HEK293 (cell line): Measurements from ENCODE around the gene PCBP4.
A peak's percentile ranks its signal among the peaks of the same experiment; 100 is the strongest.

Experiments
- ATF2 ChIP-seq: fragments of 450-650 bp; formaldehyde crosslinking; IDR thresholded peaks from 2 replicates; pipeline ENCODE4 v1.5.1; 2016; ENCODE audit warnings: missing biosample characterization, missing genetic modification characterization, low read depth
- EGR2 ChIP-seq: fragments of 450-650 bp; formaldehyde crosslinking; IDR thresholded peaks from 2 replicates; pipeline ENCODE4 v1.5.1; 2016; ENCODE audit warnings: low read depth, missing biosample characterization, missing genetic modification characterization
- FEZF1 ChIP-seq: fragments of 450-650 bp; formaldehyde crosslinking; IDR thresholded peaks from 2 replicates; pipeline ENCODE4 v1.5.1; 2016; ENCODE audit warnings: missing biosample characterization, missing genetic modification characterization
- HOXD13 ChIP-seq: sonication (generic); formaldehyde crosslinking; IDR thresholded peaks from 2 replicates; pipeline ENCODE4 v1.8.0; 2022; ENCODE audit warnings: missing genetic modification reagents, borderline replicate concordance
- KLF10 ChIP-seq: fragments of 450-650 bp; IDR thresholded peaks from 2 replicates; pipeline ENCODE4 v1.5.1; 2018; ENCODE audit warnings: missing biosample characterization, mild to moderate bottlenecking, missing genetic modification characterization
- KLF7 ChIP-seq: fragments of 450-650 bp; formaldehyde crosslinking; IDR thresholded peaks from 2 replicates; pipeline ENCODE4 v1.5.1; 2016; ENCODE audit warnings: missing biosample characterization, missing genetic modification characterization, borderline replicate concordance
- PATZ1 ChIP-seq: fragments of 450-650 bp; formaldehyde crosslinking; IDR thresholded peaks from 2 replicates; pipeline ENCODE4 v1.5.1; 2016; ENCODE audit warnings: missing biosample characterization, missing genetic modification characterization
- PRDM1 ChIP-seq: fragments of 450-650 bp; formaldehyde crosslinking; IDR thresholded peaks from 2 replicates; pipeline ENCODE4; 2016; ENCODE audit warnings: missing biosample characterization, missing genetic modification characterization
- PRDM10 ChIP-seq: fragments of 450-650 bp; formaldehyde crosslinking; IDR thresholded peaks from 2 replicates; pipeline ENCODE4 v1.5.1; 2016; ENCODE audit warnings: missing biosample characterization, missing genetic modification characterization
- SP2 ChIP-seq: fragments of 450-650 bp; formaldehyde crosslinking; IDR thresholded peaks from 2 replicates; pipeline ENCODE4 v1.5.1; 2016; ENCODE audit warnings: missing biosample characterization, missing genetic modification characterization
- SP7 ChIP-seq: fragments of 450-650 bp; formaldehyde crosslinking; IDR thresholded peaks from 2 replicates; pipeline ENCODE4 v1.5.1; 2016; ENCODE audit warnings: missing biosample characterization, missing genetic modification characterization
- TRIM28 ChIP-seq: IDR thresholded peaks from 2 replicates; pipeline ENCODE4 v1.6.1; 2011; ENCODE audit warnings: low read length, control low read depth, borderline replicate concordance
- ZBTB1 ChIP-seq: fragments of 450-650 bp; formaldehyde crosslinking; IDR thresholded peaks from 2 replicates; pipeline ENCODE4 v1.5.1; 2016; ENCODE audit warnings: missing biosample characterization, missing genetic modification characterization
- ZBTB44 ChIP-seq: fragments of 450-650 bp; IDR thresholded peaks from 2 replicates; pipeline ENCODE4 v1.5.1; 2018; ENCODE audit warnings: missing biosample characterization, mild to moderate bottlenecking, missing genetic modification characterization
- ZBTB48 ChIP-seq: fragments of 450-650 bp; formaldehyde crosslinking; IDR thresholded peaks from 2 replicates; pipeline ENCODE4 v1.5.1; 2016; ENCODE audit warnings: missing biosample characterization, missing genetic modification characterization
- ZBTB7A ChIP-seq: fragments of 450-650 bp; formaldehyde crosslinking; IDR thresholded peaks from 2 replicates; pipeline ENCODE4 v1.5.1; 2016; ENCODE audit warnings: low read depth, missing biosample characterization, missing genetic modification characterization
- ZEB2 ChIP-seq: fragments of 450-650 bp; formaldehyde crosslinking; IDR thresholded peaks from 2 replicates; pipeline ENCODE4 v1.5.1; 2016; ENCODE audit warnings: missing biosample characterization, missing genetic modification characterization
- ZFP41 ChIP-seq: fragments of 450-650 bp; formaldehyde crosslinking; IDR thresholded peaks from 2 replicates; pipeline ENCODE4 v1.5.1; 2016; ENCODE audit warnings: missing biosample characterization, missing genetic modification characterization, borderline replicate concordance
- ZNF132 ChIP-seq: fragments of 450-650 bp; formaldehyde crosslinking; IDR thresholded peaks from 2 replicates; pipeline ENCODE4 v1.5.1; 2017; ENCODE audit warnings: missing biosample characterization, missing genetic modification characterization, borderline replicate concordance
- ZNF341 ChIP-seq: fragments of 450-650 bp; formaldehyde crosslinking; IDR thresholded peaks from 2 replicates; pipeline ENCODE4; 2016; ENCODE audit warnings: low read depth, missing biosample characterization, missing genetic modification characterization
- ZNF391 ChIP-seq: fragments of 450-650 bp; formaldehyde crosslinking; IDR thresholded peaks from 2 replicates; pipeline ENCODE4 v1.5.1; 2016; ENCODE audit warnings: low read depth, missing biosample characterization, missing genetic modification characterization, borderline replicate concordance
- ZNF394 ChIP-seq: fragments of 450-650 bp; formaldehyde crosslinking; IDR thresholded peaks from 2 replicates; pipeline ENCODE4 v1.5.1; 2016; ENCODE audit warnings: missing biosample characterization, missing genetic modification characterization, mild to moderate bottlenecking, moderate library complexity, borderline replicate concordance
- ZNF473 ChIP-seq: fragments of 450-650 bp; formaldehyde crosslinking; IDR thresholded peaks from 2 replicates; pipeline ENCODE4 v1.5.1; 2017; ENCODE audit warnings: missing biosample characterization, missing genetic modification characterization
- ZNF514 ChIP-seq: fragments of 450-650 bp; formaldehyde crosslinking; IDR thresholded peaks from 2 replicates; pipeline ENCODE4 v1.5.1; 2016; ENCODE audit warnings: missing biosample characterization, missing genetic modification characterization
- ZNF530 ChIP-seq: fragments of 450-650 bp; formaldehyde crosslinking; IDR thresholded peaks from 2 replicates; pipeline ENCODE4 v1.5.1; 2016; ENCODE audit warnings: low read depth, missing biosample characterization, missing genetic modification characterization
- ZNF571 ChIP-seq: fragments of 450-650 bp; formaldehyde crosslinking; IDR thresholded peaks from 2 replicates; pipeline ENCODE4 v1.5.0; 2017; ENCODE audit warnings: missing biosample characterization, missing genetic modification characterization
- ZNF624 ChIP-seq: fragments of 450-650 bp; formaldehyde crosslinking; IDR thresholded peaks from 2 replicates; pipeline ENCODE4 v1.5.1; 2017; ENCODE audit warnings: missing biosample characterization, missing genetic modification characterization
- ZNF626 ChIP-seq: fragments of 450-650 bp; sonication (Bioruptor Pico); formaldehyde crosslinking; IDR thresholded peaks from 2 replicates; pipeline ENCODE4 v1.5.1; 2018; ENCODE audit warnings: missing biosample characterization, missing genetic modification characterization, inconsistent platforms
- ZNF658 ChIP-seq: fragments of 450-650 bp; formaldehyde crosslinking; IDR thresholded peaks from 2 replicates; pipeline ENCODE4; 2016; ENCODE audit warnings: missing biosample characterization, missing genetic modification characterization
- ZNF707 ChIP-seq: fragments of 450-650 bp; formaldehyde crosslinking; IDR thresholded peaks from 2 replicates; pipeline ENCODE4 v1.5.1; 2016; ENCODE audit warnings: missing biosample characterization, missing genetic modification characterization
- ZNF776 ChIP-seq: fragments of 450-650 bp; formaldehyde crosslinking; IDR thresholded peaks from 2 replicates; pipeline ENCODE4 v1.5.0; 2017; ENCODE audit warnings: missing biosample characterization, missing genetic modification characterization, borderline replicate concordance
- ZSCAN23 ChIP-seq: fragments of 450-650 bp; formaldehyde crosslinking; IDR thresholded peaks from 2 replicates; pipeline ENCODE4 v1.5.1; 2016; ENCODE audit warnings: missing biosample characterization, missing genetic modification characterization
- ZXDB ChIP-seq: fragments of 450-650 bp; formaldehyde crosslinking; IDR thresholded peaks from 2 replicates; pipeline ENCODE4 v1.5.1; 2016; ENCODE audit warnings: missing biosample characterization, missing genetic modification characterization

Gene PCBP4

GRCh38 chr3:51988286-51989146, 21.3 kb upstream of the PCBP4 start (continued):
- TF ChIP-seq ZNF530, result no peak
- no peak for TF ChIP-seq ZNF571 (tag by site-specific recombination)
- no peak for TF ChIP-seq ZFP41 (tag by site-specific recombination)
- TF ChIP-seq ZNF707, result no peak
- no peak for TF ChIP-seq ZBTB7A (tag by site-specific recombination)
- no peak for TF ChIP-seq ZNF624 (tag by site-specific recombination)
- TF ChIP-seq FEZF1, result no peak
- TF ChIP-seq HOXD13 (CRISPR knock-in tag), result no peak
- no peak for TF ChIP-seq ATF2 (tag by site-specific recombination)
- TF ChIP-seq ZNF473 (tag by site-specific recombination), result no peak
- TF ChIP-seq ZBTB44 (tag by site-specific recombination), result no peak
- no peak for TF ChIP-seq KLF7 (tag by site-specific recombination)
- no peak for TF ChIP-seq ZBTB1 (tag by site-specific recombination)
- TF ChIP-seq ZNF626 (tag by site-specific recombination), result no peak
- TF ChIP-seq ZNF658 (tag by site-specific recombination), result no peak
- peak; percentile 44; the same call in 1 of the 2 replicates for TF ChIP-seq SP2 (tag by site-specific recombination)
- TF ChIP-seq SP7 (tag by site-specific recombination), result no peak
- TF ChIP-seq ZNF132 (tag by site-specific recombination), result no peak
- no peak for TF ChIP-seq ZSCAN23 (tag by site-specific recombination)
- TF ChIP-seq EGR2, result peak; percentile 48
- no peak for TF ChIP-seq TRIM28
- TF ChIP-seq PRDM1 (tag by site-specific recombination), result 0 out of 2 replicates have a peak, but pooled peaks have one; percentile 10
- no peak for TF ChIP-seq ZNF776 (tag by site-specific recombination)
- TF ChIP-seq ZNF341 (tag by site-specific recombination), result peak; percentile 61
- no peak for TF ChIP-seq ZNF394 (tag by site-specific recombination)
- TF ChIP-seq PATZ1 (tag by site-specific recombination), result peak; percentile 34; the same call in 1 of the 2 replicates
- no peak for TF ChIP-seq ZNF514 (tag by site-specific recombination)
- no peak for TF ChIP-seq ZNF391 (tag by site-specific recombination)
- TF ChIP-seq ZXDB, result no peak
- TF ChIP-seq ZBTB48, result no peak
- no peak for TF ChIP-seq ZEB2 (tag by site-specific recombination)
- no peak for TF ChIP-seq KLF10 (tag by site-specific recombination)
- TF ChIP-seq PRDM10 (tag by site-specific recombination), result peak; percentile 54
